ENCODE data around the gene ZNF213.

Gene ZNF213

GRCh38 chr16:3134338-3135125, at the start of gene ZNF213:
TSS of gene ZNF213 (plus strand) at chr16:3135029. CDS start at chr16:3137281, 2,252 bp downstream.
- DNase-seq: peak; percentile 98
- peak; percentile 94 for TF ChIP-seq POLR2A (IDR thresholded peaks at IDR 0.05; ENCODE audit: low read length)
- no peak for TF ChIP-seq GATA1 (IDR thresholded peaks at IDR 0.05; ENCODE audit: low read depth, low read length)

- TF ChIP-seq POLR2A (IDR thresholded peaks at IDR 0.05; ENCODE audit: low read length): no peak
- TF ChIP-seq GATA1 (IDR thresholded peaks at IDR 0.05; ENCODE audit: low read depth, low read length): no peak
- no peak for DNase-seq
Observed at GRCh38 chr16:3085868-3086595, 48.8 kb upstream of the ZNF213 start.

- no peak for DNase-seq
- no peak for TF ChIP-seq GATA1 (IDR thresholded peaks at IDR 0.05; ENCODE audit: low read depth, low read length)
- TF ChIP-seq POLR2A (IDR thresholded peaks at IDR 0.05; ENCODE audit: low read length): no peak
Observed at GRCh38 chr16:3086596-3087242, 48.1 kb upstream of the ZNF213 start.

- TF ChIP-seq POLR2A (IDR thresholded peaks at IDR 0.05; ENCODE audit: low read length) (no peak), GATA1 (IDR thresholded peaks at IDR 0.05; ENCODE audit: low read depth, low read length) (no peak)
- DNase-seq: no peak
Observed at GRCh38 chr16:3087243-3088235, 47.3 kb upstream of the ZNF213 start.

GRCh38 chr16:3088450-3088849, 46.4 kb upstream of the ZNF213 start:
- DNase-seq: no peak
- TF ChIP-seq POLR2A (IDR thresholded peaks at IDR 0.05; ENCODE audit: low read length): no peak
- TF ChIP-seq GATA1 (IDR thresholded peaks at IDR 0.05; ENCODE audit: low read depth, low read length): no peak

GRCh38 chr16:3088925-3089716, 45.7 kb upstream of the ZNF213 start:
- DNase-seq: no peak
- TF ChIP-seq GATA1 (IDR thresholded peaks at IDR 0.05; ENCODE audit: low read depth, low read length): no peak
- no peak for TF ChIP-seq POLR2A (IDR thresholded peaks at IDR 0.05; ENCODE audit: low read length)

- no peak for DNase-seq
- TF ChIP-seq GATA1 (IDR thresholded peaks at IDR 0.05; ENCODE audit: low read depth, low read length): no peak
- no peak for TF ChIP-seq POLR2A (IDR thresholded peaks at IDR 0.05; ENCODE audit: low read length)
Observed at GRCh38 chr16:3089717-3090592, 44.9 kb upstream of the ZNF213 start.

GRCh38 chr16:3091551-3091950, 43.3 kb upstream of the ZNF213 start:
- no peak for DNase-seq
- TF ChIP-seq GATA1 (IDR thresholded peaks at IDR 0.05; ENCODE audit: low read depth, low read length): no peak
- TF ChIP-seq POLR2A (IDR thresholded peaks at IDR 0.05; ENCODE audit: low read length): no peak

- no peak for TF ChIP-seq GATA1 (IDR thresholded peaks at IDR 0.05; ENCODE audit: low read depth, low read length)
- TF ChIP-seq POLR2A (IDR thresholded peaks at IDR 0.05; ENCODE audit: low read length): no peak
- DNase-seq: no peak
Observed at GRCh38 chr16:3092501-3092941, 42.3 kb upstream of the ZNF213 start.

- TF ChIP-seq GATA1 (IDR thresholded peaks at IDR 0.05; ENCODE audit: low read depth, low read length) (no peak), POLR2A (IDR thresholded peaks at IDR 0.05; ENCODE audit: low read length) (no peak)
- peak; percentile 72 to 85 for DNase-seq
Observed at GRCh38 chr16:3094289-3095027, 40.4 kb upstream of the ZNF213 start.

GRCh38 chr16:3095869-3096268, 39.0 kb upstream of the ZNF213 start:
- DNase-seq: peak; percentile 57 to 61

More at GRCh38 chr16:3095869-3096268, 39.0 kb upstream of the ZNF213 start:
- no peak for TF ChIP-seq GATA1 (IDR thresholded peaks at IDR 0.05; ENCODE audit: low read depth, low read length)
- TF ChIP-seq POLR2A (IDR thresholded peaks at IDR 0.05; ENCODE audit: low read length): no peak
